ENCODE data around the gene WIPF3. TPM values are rescaled to one million over a fixed set of nuclear protein-coding genes. Genes with fewer than 3 reads are reported as not detected.

The WIPF3 gene
- total RNA-seq, 1 donor from 2014 or later = 0.65 TPM

DNA sequence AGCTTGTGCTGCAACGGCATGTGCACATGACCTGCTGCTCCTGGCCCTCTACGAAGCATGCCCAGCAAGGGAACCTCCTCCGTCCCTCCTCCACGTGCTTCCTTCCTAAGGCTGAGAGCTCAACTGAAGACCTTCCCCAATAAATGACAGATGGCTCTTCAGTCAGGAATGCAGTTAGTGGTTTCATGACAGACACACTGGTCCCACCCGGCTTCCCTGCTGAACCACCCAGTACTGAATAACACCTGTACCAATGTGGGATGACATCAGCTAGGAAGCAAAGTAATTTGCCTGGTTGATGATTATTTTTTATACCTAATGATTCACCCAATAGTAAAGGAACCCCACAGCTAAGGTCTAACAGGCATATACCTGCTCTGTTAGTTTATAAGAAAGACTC is 114.2 kb downstream of the WIPF3 start:
- no peaks in the 10 kb centered on the region for H3K27me3 Mint-ChIP-seq (ENCODE audit: low read depth)
- TF ChIP-seq, protein P1, sequence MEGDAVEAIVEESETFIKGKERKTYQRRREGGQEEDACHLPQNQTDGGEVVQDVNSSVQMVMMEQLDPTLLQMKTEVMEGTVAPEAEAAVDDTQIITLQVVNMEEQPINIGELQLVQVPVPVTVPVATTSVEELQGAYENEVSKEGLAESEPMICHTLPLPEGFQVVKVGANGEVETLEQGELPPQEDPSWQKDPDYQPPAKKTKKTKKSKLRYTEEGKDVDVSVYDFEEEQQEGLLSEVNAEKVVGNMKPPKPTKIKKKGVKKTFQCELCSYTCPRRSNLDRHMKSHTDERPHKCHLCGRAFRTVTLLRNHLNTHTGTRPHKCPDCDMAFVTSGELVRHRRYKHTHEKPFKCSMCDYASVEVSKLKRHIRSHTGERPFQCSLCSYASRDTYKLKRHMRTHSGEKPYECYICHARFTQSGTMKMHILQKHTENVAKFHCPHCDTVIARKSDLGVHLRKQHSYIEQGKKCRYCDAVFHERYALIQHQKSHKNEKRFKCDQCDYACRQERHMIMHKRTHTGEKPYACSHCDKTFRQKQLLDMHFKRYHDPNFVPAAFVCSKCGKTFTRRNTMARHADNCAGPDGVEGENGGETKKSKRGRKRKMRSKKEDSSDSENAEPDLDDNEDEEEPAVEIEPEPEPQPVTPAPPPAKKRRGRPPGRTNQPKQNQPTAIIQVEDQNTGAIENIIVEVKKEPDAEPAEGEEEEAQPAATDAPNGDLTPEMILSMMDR (IDR thresholded peaks at IDR 0.05) = no peak
- H3K27ac Mint-ChIP-seq (ENCODE audit: unreplicated experiment) = no peak overlapping the region
- no peak overlapping the region for H3K4me3 Mint-ChIP-seq (ENCODE audit: unreplicated experiment)
- DNase-seq (ENCODE audit: low spot score) = no peak
- peaks cover 12% of the 10 kb centered on the region for H3K4me1 Mint-ChIP-seq (ENCODE audit: low read depth)
- peaks cover 26% of the 10 kb centered on the region for H3K36me3 Mint-ChIP-seq (ENCODE audit: low read depth)
- no peaks in the 10 kb centered on the region for H3K9me3 Mint-ChIP-seq (ENCODE audit: low read depth)

DNA sequence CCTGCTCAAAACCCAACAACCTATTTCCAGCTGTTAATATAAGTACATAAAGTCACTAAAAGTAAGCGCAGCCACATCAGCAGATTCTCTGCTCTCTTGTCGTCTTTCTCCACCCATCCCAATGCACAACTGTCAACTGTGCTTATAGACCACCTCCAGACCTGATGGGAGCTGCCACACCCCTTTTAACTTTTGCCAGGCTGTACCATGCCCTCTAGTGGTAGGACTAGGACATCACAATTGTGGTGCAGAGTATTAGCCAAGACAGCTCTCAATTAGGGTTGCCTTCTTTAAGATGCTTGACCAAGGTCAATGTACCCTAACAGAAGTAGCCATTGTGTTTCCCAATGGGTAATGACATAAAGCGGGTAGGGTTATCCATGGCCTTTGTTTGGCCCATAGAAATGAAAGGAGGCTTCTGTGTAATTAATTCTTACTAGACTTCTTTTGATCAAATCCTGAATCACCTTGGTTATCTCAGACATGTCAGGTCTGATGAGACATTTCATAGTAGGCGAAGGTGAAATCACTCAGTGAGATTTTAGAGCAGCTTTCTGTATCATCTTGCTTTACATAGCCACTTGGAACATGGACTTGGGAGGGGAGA is 115.2 kb downstream of the WIPF3 start:
- H3K9me3 Mint-ChIP-seq (ENCODE audit: low read depth) = no peaks in the 10 kb centered on the region
- H3K36me3 Mint-ChIP-seq (ENCODE audit: low read depth) = peaks cover 26% of the 10 kb centered on the region
- peaks cover 5% of the 10 kb centered on the region for H3K4me1 Mint-ChIP-seq (ENCODE audit: low read depth)
- H3K4me3 Mint-ChIP-seq (ENCODE audit: unreplicated experiment) = no peak overlapping the region
- no peak overlapping the region for H3K27ac Mint-ChIP-seq (ENCODE audit: unreplicated experiment)
- DNase-seq (ENCODE audit: low spot score) = no peak
- TF ChIP-seq, protein P1 (IDR thresholded peaks at IDR 0.05) = peak; percentile 97
- H3K27me3 Mint-ChIP-seq (ENCODE audit: low read depth) = no peaks in the 10 kb centered on the region

DNA sequence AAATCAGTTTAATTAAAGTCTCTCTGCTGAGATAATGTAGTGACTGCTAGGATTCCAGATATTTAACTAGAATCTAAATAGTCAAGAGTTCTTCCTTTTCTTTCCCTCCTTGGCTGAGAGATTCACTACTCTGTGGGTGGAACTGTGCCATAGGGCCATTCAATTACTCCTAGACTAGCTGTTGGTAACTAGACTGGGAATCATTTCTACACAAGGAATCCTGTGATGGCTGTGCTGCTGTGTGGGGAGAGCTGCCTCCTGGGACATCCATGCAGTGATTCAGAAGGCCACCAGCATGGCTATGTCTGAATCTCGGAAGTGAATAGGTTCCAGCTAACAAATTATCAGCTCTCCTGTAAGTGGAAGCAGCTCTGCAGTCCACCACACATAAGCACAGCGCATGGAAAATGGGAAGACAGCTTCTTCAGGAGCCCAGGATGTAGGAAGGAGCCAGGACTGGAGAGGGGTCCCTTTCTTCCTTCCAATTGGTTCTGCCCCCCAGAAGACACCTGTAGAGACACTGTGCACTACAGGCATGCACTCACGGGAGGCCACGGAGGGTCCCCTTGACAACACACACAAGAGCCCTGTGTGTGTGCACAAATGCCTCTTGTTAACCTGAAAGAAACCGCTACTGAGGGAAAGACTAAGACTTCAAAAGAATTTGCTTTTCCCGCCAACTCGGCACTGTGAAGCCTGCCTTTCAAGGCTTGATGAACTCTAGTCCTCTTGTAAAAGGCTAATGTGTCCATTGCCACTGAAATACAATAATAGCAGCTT is 116.8 kb downstream of the WIPF3 start:
- TF ChIP-seq, protein P1 (IDR thresholded peaks at IDR 0.05) = no peak
- no peak overlapping the region for H3K4me3 Mint-ChIP-seq (ENCODE audit: unreplicated experiment)
- H3K4me1 Mint-ChIP-seq (ENCODE audit: low read depth) = peaks cover 3% of the 10 kb centered on the region
- H3K9me3 Mint-ChIP-seq (ENCODE audit: low read depth) = no peaks in the 10 kb centered on the region
- DNase-seq (ENCODE audit: low spot score) = no peak
- H3K27ac Mint-ChIP-seq (ENCODE audit: unreplicated experiment) = no peak overlapping the region
- peaks cover 24% of the 10 kb centered on the region for H3K36me3 Mint-ChIP-seq (ENCODE audit: low read depth)
- no peaks in the 10 kb centered on the region for H3K27me3 Mint-ChIP-seq (ENCODE audit: low read depth)

DNA sequence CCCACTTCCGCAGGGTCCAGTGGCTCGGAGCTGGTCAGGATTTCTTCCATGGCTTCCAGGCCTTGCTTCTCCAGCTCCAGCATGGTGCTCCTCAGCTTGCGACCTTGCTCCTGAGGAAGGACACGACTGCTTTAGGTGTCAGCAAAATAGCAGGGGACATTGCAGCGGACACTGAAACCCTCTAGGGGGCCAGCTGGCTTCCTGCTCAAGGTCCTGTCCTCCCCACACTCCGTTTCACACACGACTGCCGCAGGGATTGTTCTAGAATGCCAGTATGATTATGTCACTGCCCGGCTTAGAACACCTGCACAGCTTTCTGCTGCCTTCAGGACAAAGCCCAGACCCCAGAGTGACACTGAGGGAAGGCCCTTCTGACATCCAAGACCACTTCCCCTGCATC is 117.7 kb downstream of the WIPF3 start:
- no peak for DNase-seq (ENCODE audit: low spot score)

DNA sequence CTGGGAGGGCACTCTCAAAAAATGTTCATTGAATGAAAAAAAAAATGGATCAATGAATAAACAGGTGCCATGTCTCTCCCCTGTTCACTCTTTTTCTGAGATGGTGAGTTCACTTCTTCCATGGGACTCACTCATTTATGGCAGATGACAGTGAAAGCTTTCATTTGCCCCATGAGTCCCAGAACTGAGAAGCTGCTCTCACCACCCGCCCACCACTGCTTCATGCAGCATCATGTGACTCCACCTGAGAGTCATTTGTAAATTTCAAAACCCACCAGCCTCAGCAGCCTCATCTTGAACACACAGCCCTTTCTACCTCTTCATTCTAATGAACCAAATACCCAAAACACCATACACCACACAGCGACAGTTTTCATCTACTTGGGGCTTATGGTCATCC is 118.4 kb downstream of the WIPF3 start:
- Mint-ChIP-seq H3K36me3 (ENCODE audit: low read depth) (peaks cover 16% of the 10 kb centered on the region), H3K27ac (ENCODE audit: unreplicated experiment) (no peak overlapping the region), H3K27me3 (ENCODE audit: low read depth) (no peaks in the 10 kb centered on the region), H3K9me3 (ENCODE audit: low read depth) (no peaks in the 10 kb centered on the region), H3K4me3 (ENCODE audit: unreplicated experiment) (no peak overlapping the region), H3K4me1 (ENCODE audit: low read depth) (peaks cover 3% of the 10 kb centered on the region)
- TF ChIP-seq, protein P1 (IDR thresholded peaks at IDR 0.05) = no peak
- DNase-seq (ENCODE audit: low spot score) = no peak

More for the DNA sequence above, 117.7 kb downstream of the WIPF3 start:
- no peak overlapping the region for H3K4me3 Mint-ChIP-seq (ENCODE audit: unreplicated experiment)
- no peak overlapping the region for H3K27ac Mint-ChIP-seq (ENCODE audit: unreplicated experiment)
- H3K4me1 Mint-ChIP-seq (ENCODE audit: low read depth) = peaks cover 3% of the 10 kb centered on the region
- H3K36me3 Mint-ChIP-seq (ENCODE audit: low read depth) = peaks cover 21% of the 10 kb centered on the region
- no peaks in the 10 kb centered on the region for H3K27me3 Mint-ChIP-seq (ENCODE audit: low read depth)
- no peaks in the 10 kb centered on the region for H3K9me3 Mint-ChIP-seq (ENCODE audit: low read depth)
- TF ChIP-seq, protein P1 (IDR thresholded peaks at IDR 0.05) = no peak
